Transverse colon (tissue), 1 donor: ENCODE data around the gene RB1.

ENCODE experiments used
- EP300 ChIP-seq: sonication (generic); formaldehyde crosslinking; IDR thresholded peaks from one replicate; pipeline ENCODE4 v1.6.1; 2017; ENCODE audit warnings: antibody characterized with exemption, low read depth
- POLR2A ChIP-seq: fragments of 450-650 bp; IDR thresholded peaks from one replicate; pipeline ENCODE4 v1.6.1; 2016; ENCODE audit warnings: antibody characterized with exemption, mild to moderate bottlenecking, moderate library complexity

DNA sequence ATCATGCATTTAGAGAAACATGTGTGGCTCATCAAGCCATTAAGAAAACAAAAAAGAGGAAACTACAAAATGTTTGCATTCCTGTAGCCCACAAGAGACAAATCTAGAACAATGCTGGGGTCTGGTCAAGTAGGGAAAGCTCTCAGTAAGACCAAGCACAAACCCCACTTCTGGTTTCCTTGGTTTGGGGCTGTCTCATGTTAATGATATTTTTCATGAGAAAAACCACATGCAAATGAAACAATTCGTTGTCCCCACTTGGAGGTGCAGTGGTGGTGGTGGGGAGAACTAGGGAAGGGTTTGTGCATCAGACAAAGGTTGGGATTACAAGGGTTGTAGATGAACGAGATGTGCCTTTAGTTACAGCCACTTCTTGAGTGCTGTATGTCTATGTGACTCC is 7.0 kb upstream of the RB1 start:
- TF ChIP-seq POLR2A (no peak), EP300 (no peak)
